Loucy (cell line): ENCODE measurements around the gene CUX1.
"Not testable (repeated sequence)": the region's sequence is repeated elsewhere in the genome, so short reads cannot be mapped to it uniquely, and the experiment has no call there.

Experiments
- H2AFZ ChIP-seq: fragments of 200-600 bp; sonication (generic); 2 replicates; pipeline ENCODE4 v1.6.0; 2016; ENCODE audit warnings: antibody characterized with exemption, mild to moderate bottlenecking, low read length, moderate library complexity
- H3F3A ChIP-seq: fragments of 200-600 bp; 2 replicates; pipeline ENCODE4 v1.6.0; 2016; ENCODE audit warnings: antibody characterized with exemption, low read depth, mild to moderate bottlenecking
- H3K27me3 ChIP-seq: fragments of 200-600 bp; sonication (generic); 2 replicates; pipeline ENCODE4 v1.6.1; 2014; ENCODE audit warnings: low read length, mild to moderate bottlenecking; ENCODE audit not compliant: insufficient read depth, poor library complexity, severe bottlenecking
- H3K36me3 ChIP-seq: fragments of 200-600 bp; sonication (generic); 2 replicates; pipeline ENCODE4 v1.6.1; 2016; ENCODE audit warnings: low read length; ENCODE audit not compliant: insufficient read depth
- H3K4me1 ChIP-seq: fragments of 200-600 bp; sonication (generic); 2 replicates; pipeline ENCODE4 v1.5.1; 2014; ENCODE audit warnings: low read length, mild to moderate bottlenecking; ENCODE audit not compliant: insufficient read depth, poor library complexity, severe bottlenecking
- H3K4me2 ChIP-seq: fragments of 200-600 bp; sonication (generic); 2 replicates; pipeline ENCODE4 v1.6.0; 2014; ENCODE audit warnings: antibody characterized with exemption, low read length, low read depth, mild to moderate bottlenecking; ENCODE audit not compliant: poor library complexity, severe bottlenecking
- H3K4me3 ChIP-seq: fragments of 200-600 bp; sonication (generic); 2 replicates; pipeline ENCODE4 v1.5.1; 2014; ENCODE audit warnings: low read length, mild to moderate bottlenecking, mixed read lengths; ENCODE audit not compliant: poor library complexity, severe bottlenecking
- H3K79me2 ChIP-seq: fragments of 200-600 bp; sonication (generic); 2 replicates; pipeline ENCODE4 v1.6.1; 2014; ENCODE audit warnings: low read length; ENCODE audit not compliant: insufficient read depth
- H3K9ac ChIP-seq: fragments of 200-600 bp; sonication (generic); 2 replicates; pipeline ENCODE4 v1.6.0; 2014; ENCODE audit warnings: mild to moderate bottlenecking, low read depth, low read length, moderate library complexity; ENCODE audit not compliant: poor library complexity, severe bottlenecking
- H3K9me2 ChIP-seq: fragments of 200-600 bp; sonication (generic); replicated peaks from 2 replicates; pipeline ENCODE4 v1.6.1; 2016; ENCODE audit warnings: low read depth, low read length, mixed read lengths
- H3K9me3 ChIP-seq: fragments of 200-600 bp; sonication (generic); 2 replicates; pipeline ENCODE4 v1.6.1; 2014; ENCODE audit warnings: mild to moderate bottlenecking, antibody characterized with exemption, low read length, low read depth; ENCODE audit not compliant: insufficient read depth
- H4K20me1 ChIP-seq: fragments of 200-600 bp; sonication (generic); 2 replicates; pipeline ENCODE4 v1.6.0; 2014; ENCODE audit warnings: antibody characterized with exemption, low read length, mild to moderate bottlenecking; ENCODE audit not compliant: insufficient read depth, poor library complexity, severe bottlenecking
- CTCF ChIP-seq: fragments of 200-600 bp; sonication (generic); conservative IDR thresholded peaks from 2 replicates; pipeline ENCODE4 v1.5.1; 2014; ENCODE audit warnings: mild to moderate bottlenecking, antibody characterized with exemption, low read length
- EZH2phosphoT487 ChIP-seq: fragments of 200-600 bp; IDR thresholded peaks from 2 replicates; pipeline ENCODE4 v1.6.1; 2018; ENCODE audit warnings: antibody characterized with exemption, mild to moderate bottlenecking, moderate library complexity, borderline replicate concordance

CUX1 gene

GRCh38 chr7:101832685-101833375, 15.4 kb downstream of the CUX1 start:
- Histone ChIP-seq H3K79me2 (peaks cover 100% of the 10 kb centered on the region), H4K20me1 (peaks cover 87% of the 10 kb centered on the region), H3K4me1 (no peaks in the 10 kb centered on the region), H3K9ac (no peak overlapping the region), H3K9me3 (no peaks in the 10 kb centered on the region), H3K4me3 (no peak overlapping the region), H3K27me3 (no peaks in the 10 kb centered on the region), H3F3A (no peaks in the 10 kb centered on the region), H3K36me3 (peaks cover 6% of the 10 kb centered on the region), H2AFZ (no peak overlapping the region), H3K4me2 (no peak overlapping the region), H3K9me2 (no peaks in the 10 kb centered on the region)
- TF ChIP-seq EZH2phosphoT487: no peak
- no peak for TF ChIP-seq CTCF

GRCh38 chr7:101833799-101834198, 16.4 kb downstream of the CUX1 start:
- Histone ChIP-seq H2AFZ (no peak overlapping the region), H3K9me2 (no peaks in the 10 kb centered on the region), H3K79me2 (peaks cover 100% of the 10 kb centered on the region), H3K9me3 (no peaks in the 10 kb centered on the region), H3K4me2 (no peak overlapping the region), H3F3A (no peaks in the 10 kb centered on the region), H3K9ac (no peak overlapping the region), H3K4me1 (no peaks in the 10 kb centered on the region), H4K20me1 (peaks cover 87% of the 10 kb centered on the region), H3K4me3 (no peak overlapping the region), H3K27me3 (no peaks in the 10 kb centered on the region), H3K36me3 (no peaks in the 10 kb centered on the region; the same call in 1 of the 2 replicates)
- TF ChIP-seq EZH2phosphoT487: no peak
- TF ChIP-seq CTCF: no peak

GRCh38 chr7:101835136-101835535, 17.7 kb downstream of the CUX1 start:
- H3K27me3 ChIP-seq: no peaks in the 10 kb centered on the region
- H3K9me2 ChIP-seq: no peaks in the 10 kb centered on the region
- H4K20me1 ChIP-seq: peaks cover 87% of the 10 kb centered on the region
- no peaks in the 10 kb centered on the region for H3K4me1 ChIP-seq
- H3K9me3 ChIP-seq: no peaks in the 10 kb centered on the region
- no peak overlapping the region for H3K4me2 ChIP-seq
- H3K36me3 ChIP-seq: no peaks in the 10 kb centered on the region; the same call in 1 of the 2 replicates
- H3F3A ChIP-seq: no peaks in the 10 kb centered on the region
- H3K4me3 ChIP-seq: no peak overlapping the region
- TF ChIP-seq EZH2phosphoT487 (no peak), CTCF (no peak)
- H3K79me2 ChIP-seq: peaks cover 100% of the 10 kb centered on the region
- H3K9ac ChIP-seq: no peak overlapping the region
- no peak overlapping the region for H2AFZ ChIP-seq

GRCh38 chr7:101837433-101837832, 20.0 kb downstream of the CUX1 start:
- H3K4me2 ChIP-seq, H3K9me2 ChIP-seq, H2AFZ ChIP-seq, H3K4me1 ChIP-seq, H3F3A ChIP-seq, H3K9me3 ChIP-seq, H3K9ac ChIP-seq, H3K36me3 ChIP-seq, H3K27me3 ChIP-seq, H3K4me3 ChIP-seq: not testable (repeated sequence)
- H4K20me1 ChIP-seq: peaks cover 81% of the 10 kb centered on the region
- H3K79me2 ChIP-seq: peaks cover 98% of the 10 kb centered on the region
